GM15510 (cell line): ENCODE data around the gene WSCD2.

Experiments used
- POLR2A ChIP-seq: IDR thresholded peaks from 3 replicates; pipeline ENCODE4 v1.6.1; 2011; ENCODE audit warnings: borderline replicate concordance; ENCODE audit not compliant: insufficient read length; ENCODE audit errors: extremely low read depth

WSCD2 gene

DNA sequence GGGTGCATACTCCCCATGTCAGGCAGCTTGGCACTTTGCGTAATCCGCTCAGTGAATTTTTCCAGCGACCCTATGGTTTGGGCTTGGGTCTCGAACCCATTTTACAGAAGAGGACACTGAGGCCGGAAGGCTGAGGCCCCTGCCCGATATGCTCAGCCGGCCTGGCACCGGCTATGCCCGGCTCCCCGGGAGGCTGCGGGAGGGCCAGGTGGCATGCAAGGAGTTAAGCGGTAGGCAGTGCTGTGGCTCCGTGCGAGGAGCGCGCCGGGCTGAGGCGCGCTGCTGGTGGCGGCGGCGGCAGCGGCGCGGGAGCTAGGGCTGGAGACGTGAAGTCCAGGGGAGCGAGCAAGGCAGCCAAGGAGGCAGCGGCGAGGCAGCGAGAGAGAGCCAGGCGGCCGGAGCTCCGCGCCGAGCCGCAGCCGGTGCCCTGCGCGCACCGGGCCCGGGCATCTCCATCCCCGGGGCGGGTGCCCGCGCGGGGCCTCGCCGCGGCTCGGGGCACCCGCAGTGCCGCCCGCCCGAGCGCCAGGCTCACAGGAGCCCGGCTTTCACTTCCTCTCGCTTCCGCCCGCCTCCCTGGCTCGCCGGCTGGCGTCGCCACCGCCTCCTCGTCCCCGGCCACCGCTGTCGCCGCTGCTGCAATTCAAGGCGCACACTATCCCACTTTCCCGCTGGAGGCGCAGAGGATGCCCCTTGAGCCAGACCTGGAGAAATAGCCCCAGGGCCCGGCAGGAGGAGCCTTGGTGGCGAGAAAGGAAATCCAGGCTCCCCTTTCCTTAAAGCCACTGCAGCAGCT, at the start of gene WSCD2:
Gene WSCD2, plus strand, starts transcription at position 272 of the 796 bp plus-strand sequence. CDS start 66,545 bp downstream, outside the sequence.
- TF ChIP-seq POLR2A = no peak

DNA sequence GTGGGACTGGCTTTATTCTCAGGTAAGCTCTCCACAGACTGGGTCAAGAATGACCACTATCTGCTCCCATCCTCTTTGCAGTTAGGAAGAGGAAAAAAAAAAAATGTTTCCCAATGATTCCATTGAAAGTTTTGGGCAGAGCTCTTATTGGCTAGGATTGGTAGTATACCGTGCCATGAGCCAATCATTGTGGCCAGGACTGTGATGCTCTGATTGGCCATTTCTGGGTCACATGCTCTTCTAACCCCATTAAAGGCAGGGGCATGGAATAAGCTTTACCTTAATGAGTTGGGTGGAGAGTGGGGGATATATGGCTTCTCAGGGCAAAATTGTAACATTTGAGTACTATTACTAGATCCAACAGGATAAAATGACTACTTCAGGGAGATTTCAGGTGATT, 49.4 kb upstream of the WSCD2 start:
- TF ChIP-seq POLR2A = no peak

DNA sequence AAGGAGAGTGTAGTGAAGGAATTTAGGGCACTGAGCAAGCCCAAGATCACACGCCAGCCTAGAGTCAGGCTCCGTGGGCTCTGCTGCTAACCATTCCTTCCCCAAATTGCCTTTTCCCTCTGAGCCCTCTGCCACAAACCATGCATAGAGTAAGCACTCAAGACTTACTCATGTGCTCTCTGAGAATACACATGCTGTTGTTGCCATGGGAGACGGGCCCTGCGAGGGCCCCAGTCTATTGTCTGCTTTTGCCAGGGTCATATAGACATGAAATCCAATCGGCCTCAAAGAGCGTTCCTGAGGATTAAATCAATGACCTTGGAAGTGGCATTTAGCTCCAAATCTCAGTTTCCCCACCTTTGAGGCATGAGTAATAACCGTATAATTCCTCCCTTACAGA, 48.7 kb upstream of the WSCD2 start:
- TF ChIP-seq POLR2A = no peak

DNA sequence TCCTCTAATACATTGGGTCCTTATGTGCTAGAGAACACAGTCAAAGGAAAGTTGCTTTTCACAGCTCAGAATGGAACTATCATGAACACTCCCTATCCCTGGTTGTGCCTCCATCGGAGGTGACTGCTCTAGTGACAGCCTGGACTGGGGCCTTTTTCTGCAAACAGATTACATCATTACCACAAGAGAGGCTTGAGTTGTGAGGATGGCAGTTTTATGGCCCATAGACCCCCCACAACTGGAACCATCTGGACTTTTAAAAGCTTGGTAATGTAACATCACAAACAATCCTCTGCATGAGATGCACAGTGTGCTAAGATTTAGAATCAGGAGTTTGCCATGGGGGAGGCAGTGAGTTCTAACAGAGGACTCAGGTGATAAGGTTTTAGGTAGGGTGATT, 46.6 kb upstream of the WSCD2 start:
- no peak for TF ChIP-seq POLR2A

DNA sequence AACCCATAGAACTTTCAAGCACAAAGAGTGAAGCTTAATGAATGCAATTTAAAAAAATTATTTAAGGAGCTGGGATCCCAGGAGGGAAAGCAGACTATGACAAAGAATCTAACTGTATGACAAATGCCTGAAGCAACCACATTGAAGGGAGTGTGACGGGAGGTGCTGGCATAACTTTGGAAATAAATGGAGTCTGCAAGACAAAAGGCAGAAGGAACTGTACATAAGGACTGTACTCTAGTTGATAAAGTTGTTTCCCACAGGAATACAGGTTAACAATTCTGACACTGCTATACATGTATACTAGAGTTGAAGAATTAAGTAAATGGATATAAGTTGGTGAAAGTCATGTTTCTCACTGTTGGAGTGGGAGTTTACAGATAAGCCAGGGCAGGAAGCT, 41.2 kb upstream of the WSCD2 start:
- no peak for TF ChIP-seq POLR2A

DNA sequence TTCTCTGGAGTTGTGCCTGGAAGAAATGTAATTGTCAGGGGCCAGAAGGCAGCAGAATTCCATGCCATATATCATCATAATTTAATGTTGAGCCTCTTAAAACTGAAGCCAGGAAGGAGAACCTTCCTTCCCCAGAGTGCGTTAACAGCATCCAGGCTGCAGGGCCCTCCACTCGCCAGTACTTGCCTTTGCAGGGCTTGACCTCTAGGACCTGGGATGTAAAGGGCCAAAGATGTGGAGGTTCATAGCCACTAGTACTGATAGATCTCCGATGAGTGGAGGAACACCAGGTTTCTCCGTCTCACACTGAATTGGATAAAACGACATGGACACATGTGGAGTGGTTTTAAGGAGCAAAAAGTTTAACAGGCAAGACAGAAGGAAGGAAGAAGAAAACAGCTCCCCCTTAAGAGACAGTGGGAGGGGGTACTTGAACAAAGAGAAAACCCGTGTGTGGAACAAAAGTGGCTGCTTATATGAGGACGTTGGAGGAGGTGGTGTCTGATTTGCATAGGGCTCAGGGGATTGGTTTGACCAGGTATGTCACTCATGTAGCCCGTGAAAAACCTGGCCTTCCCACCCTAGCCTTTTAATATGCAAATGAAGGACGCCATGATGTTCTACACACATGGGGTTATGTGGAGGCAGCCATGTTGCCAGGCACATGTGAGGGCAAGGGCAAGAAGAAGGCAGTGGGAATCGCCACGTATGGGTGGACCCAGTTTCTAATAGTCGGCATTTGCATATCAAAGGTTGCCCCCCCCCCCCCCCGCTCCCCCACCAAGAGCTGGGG, 38.8 kb upstream of the WSCD2 start:
- TF ChIP-seq POLR2A = no peak

DNA sequence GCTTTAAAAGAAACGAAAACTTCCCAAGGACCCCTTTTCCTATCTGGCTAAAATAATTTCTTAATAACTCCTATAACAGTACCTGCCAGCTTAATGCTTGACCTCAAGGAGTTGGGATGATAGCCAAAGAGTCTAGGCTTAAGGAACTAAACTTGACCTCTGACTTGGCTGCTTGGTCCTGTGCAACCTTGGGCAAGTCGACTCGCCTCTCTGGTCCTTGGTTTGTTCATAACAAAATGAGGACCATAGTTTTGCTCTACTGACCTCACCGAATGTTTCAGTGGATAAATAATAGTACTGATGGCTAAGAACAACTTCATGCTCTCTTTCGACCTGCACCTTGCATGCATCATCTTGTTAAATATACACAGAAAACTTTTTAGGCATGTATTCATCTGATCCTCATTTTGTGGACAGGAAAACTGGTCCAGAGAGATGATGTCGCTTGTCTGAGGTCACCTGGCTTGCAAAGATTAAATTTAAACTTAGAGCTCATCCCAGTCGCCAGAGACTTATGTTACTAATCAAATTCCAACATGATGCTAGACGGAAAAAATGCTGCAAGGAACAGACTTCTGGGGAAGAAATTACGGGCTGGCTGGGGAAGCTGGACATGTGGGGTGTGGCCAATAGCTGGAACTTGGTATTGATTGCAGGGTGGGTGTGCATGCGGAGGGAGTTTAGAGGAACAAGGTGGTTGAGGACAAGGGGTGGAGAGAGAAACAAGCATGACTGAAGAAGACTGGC, 38.0 kb upstream of the WSCD2 start:
- TF ChIP-seq POLR2A = no peak

DNA sequence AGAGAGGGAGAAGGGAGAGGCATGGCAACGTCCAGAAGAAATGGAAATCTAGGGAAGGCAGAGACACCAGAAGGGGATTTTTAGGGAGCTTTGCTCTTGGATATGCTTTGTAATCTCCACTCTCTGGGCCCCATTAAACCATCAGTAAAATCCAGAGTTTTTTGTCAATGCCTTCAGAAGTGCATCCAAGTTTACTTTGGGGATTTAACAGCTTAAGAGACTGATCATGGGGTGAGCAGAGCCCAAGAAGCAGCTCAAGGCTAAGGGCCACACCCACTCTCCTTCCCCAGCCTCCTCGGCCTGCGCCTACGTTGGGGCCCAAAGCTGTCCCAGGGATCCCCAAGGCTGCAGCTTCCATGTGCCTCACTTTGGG, 37.4 kb upstream of the WSCD2 start:
- TF ChIP-seq POLR2A = no peak

DNA sequence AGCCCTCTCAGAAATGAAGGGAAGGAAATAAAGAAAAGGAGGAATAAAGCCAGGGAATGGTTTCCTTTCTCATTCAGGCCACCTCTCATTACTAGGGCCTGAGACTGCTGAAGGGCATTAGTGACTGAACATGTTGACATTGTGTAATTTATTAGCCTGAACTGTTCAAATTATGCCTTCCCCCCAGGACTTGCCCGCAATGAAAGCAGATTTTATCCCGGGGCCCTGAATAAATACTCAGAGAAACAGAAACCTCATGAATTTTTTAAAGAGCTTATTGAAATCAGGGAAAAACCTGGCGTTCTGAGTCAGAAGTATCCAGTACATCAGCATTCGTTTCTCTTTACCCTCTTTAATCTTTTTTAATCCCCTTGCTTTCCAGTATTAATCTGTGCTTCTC, 35.9 kb upstream of the WSCD2 start:
- no peak for TF ChIP-seq POLR2A

DNA sequence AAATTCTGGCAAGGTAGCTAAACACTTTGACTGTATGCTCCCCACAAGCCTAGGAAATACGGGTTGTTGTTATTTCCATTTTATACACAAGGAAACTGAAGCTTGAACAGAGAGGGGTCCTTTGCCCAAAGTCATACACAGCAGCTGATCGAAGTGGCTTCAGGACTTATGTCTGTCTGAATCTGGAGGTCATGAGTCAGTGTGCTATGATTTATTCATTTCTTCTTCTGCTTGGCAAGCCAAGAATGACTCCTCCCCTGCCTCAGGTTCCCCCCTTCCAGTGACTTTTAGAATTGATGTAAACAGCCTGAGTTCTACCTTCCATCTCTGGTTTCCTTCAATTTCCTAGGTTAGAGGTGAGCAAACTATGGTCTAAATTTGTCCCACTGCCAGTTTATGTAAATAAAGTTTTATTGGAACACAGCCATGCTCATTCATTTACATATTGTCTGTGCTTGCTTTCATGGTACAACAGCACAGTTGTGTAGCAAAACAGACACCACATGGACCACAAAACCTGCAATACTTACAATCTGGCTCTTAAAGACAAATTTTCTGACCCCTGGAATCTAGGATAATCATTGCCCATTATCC, 34.9 kb upstream of the WSCD2 start:
- TF ChIP-seq POLR2A = no peak

DNA sequence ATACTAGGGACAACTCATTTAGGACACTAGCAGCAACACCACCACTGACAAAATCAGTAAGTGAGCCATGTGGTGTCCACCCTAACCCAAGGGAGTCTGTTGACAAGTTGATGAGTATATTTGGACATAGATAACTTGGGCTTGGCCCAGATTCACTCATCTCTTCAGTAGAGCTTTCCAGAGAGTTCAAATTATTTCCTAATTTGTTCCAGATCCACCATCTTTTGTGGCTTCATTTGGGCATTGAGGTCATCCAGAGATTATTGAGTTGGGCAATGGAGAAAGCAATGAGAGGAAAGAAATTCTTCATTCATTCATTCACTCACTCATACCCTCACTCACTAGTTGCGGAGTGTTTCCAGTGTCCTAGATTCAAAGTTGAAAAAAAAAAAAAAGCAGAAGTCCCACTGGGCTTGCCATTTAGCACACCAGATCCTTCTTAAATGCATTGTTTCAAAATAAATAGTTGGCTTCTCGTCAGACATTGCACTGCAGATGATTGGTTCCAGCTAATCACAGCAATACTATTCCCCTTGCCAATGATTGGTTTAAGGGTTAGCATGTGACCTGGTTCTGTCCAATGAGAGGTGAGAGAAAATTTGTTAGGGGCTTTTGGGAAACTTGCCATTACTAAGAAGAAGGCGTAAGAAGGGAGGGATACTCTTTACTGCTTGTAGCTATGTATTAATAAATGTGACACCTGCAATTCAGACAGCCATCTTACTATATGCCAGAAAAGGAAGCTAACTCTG, 31.8 kb upstream of the WSCD2 start:
- no peak for TF ChIP-seq POLR2A

DNA sequence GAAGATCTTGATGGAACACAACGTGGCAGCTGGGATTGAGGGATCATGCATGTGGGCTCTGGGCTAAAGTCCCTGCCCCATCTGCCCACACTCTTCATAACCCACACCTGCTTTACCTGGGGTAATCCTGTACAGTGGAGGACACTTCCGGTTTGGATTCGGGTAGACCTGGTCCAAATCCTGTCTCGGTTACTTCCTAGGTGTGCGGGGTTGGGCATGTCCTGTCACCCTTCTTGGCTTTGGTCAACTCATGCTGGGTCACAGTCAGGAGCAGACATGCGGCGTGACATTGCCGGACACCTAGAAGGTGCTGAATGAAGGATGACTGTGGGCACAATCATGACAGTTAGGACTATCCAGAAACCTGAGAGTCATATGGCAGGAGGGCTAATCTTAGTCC, 30.7 kb upstream of the WSCD2 start:
- TF ChIP-seq POLR2A = no peak

DNA sequence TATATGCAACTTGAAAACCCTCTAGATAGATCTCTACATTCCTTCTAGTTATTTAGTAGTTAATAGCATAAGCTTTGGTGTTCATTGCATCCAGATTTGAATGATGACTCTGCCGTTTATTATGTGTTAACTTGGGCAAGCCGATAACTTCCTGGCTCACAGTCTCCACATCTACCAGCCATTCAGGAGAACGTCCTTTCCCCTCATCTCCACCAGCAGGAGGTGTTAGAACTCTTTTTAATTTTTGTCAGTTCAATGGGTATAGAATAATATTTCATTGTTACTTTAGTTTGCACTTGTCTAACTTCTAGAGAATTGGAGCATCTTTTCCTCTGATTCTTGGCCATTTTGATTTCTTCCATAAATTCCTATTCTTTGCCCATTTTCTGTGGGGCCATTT, 30.0 kb upstream of the WSCD2 start:
- no peak for TF ChIP-seq POLR2A
